Bronchial epithelial cell (primary cell): ENCODE data around the gene PPP3R2. TPM values are rescaled to one million over a fixed set of nuclear protein-coding genes. Genes with fewer than 3 reads are reported as not detected.

Experiments used
- DNase-seq: peaks from one replicate; pipeline ENCODE4 v3.0.0-alpha.2; 2010; ENCODE audit warnings: low read depth
- FAIRE-seq: peaks from 2 replicates; lab custom pipeline; 2011; peaks lifted over from hg19 to GRCh38; lab: Jason Lieb, UNC
- H3K27me3 ChIP-seq: 2 replicates; pipeline ENCODE4 v1.5.1; 2011; ENCODE audit warnings: low read length; ENCODE audit not compliant: control insufficient read depth, insufficient read depth
- H3K36me3 ChIP-seq: 2 replicates; pipeline ENCODE4 v1.5.1; 2011; ENCODE audit warnings: low read length; ENCODE audit not compliant: control insufficient read depth, insufficient read depth
- H3K4me3 ChIP-seq: 2 replicates; pipeline ENCODE4 v1.5.1; 2011; ENCODE audit warnings: mild to moderate bottlenecking, low read depth, low read length, control low read depth
- total RNA-seq: library from RNA; depleted of rRNA; stranded (reverse); fragments of >200 nt; gene quantifications from 2 replicates; pipeline ENCODE4 v1.2.1, GENCODE V29; 2014
- TF ChIP-seq, protein P1 (sequence below): IDR thresholded peaks from 2 replicates; pipeline ENCODE4 v1.5.1; 2011; ENCODE audit warnings: mild to moderate bottlenecking, moderate library complexity, low read length, control low read depth, inconsistent platforms; ENCODE audit not compliant: insufficient read depth, severe bottlenecking

PPP3R2 gene
- total RNA-seq, 1 donor from 2014 or later: not detected

DNA sequence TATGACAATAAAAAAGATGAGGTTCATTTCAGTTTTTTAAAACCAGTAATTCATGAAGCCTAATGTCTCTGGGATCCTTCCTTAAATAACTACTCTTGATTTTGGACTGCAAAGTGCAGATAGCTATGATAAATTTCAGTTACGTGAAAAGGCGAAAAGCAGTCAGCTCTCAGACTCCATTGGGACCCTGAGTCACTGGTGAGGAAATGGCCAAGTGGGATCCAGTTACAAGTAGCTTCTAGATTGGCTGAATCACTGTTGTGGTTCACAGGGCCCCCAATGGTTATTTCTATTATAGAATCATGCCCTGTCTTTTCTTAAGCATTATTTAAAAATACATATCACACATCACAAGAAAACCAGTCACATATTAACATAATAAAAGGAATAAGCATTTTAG lies 31.1 kb upstream of the PPP3R2 start:
- DNase-seq (peak; percentile 11), FAIRE-seq (no peak)
- no peak overlapping the region for H3K4me3 ChIP-seq
- no peaks in the 10 kb centered on the region for H3K27me3 ChIP-seq
- no peaks in the 10 kb centered on the region for H3K36me3 ChIP-seq
- TF ChIP-seq, protein P1, sequence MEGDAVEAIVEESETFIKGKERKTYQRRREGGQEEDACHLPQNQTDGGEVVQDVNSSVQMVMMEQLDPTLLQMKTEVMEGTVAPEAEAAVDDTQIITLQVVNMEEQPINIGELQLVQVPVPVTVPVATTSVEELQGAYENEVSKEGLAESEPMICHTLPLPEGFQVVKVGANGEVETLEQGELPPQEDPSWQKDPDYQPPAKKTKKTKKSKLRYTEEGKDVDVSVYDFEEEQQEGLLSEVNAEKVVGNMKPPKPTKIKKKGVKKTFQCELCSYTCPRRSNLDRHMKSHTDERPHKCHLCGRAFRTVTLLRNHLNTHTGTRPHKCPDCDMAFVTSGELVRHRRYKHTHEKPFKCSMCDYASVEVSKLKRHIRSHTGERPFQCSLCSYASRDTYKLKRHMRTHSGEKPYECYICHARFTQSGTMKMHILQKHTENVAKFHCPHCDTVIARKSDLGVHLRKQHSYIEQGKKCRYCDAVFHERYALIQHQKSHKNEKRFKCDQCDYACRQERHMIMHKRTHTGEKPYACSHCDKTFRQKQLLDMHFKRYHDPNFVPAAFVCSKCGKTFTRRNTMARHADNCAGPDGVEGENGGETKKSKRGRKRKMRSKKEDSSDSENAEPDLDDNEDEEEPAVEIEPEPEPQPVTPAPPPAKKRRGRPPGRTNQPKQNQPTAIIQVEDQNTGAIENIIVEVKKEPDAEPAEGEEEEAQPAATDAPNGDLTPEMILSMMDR: no peak

- H3K27me3 ChIP-seq: no peaks in the 10 kb centered on the region
- no peak for DNase-seq
- no peak for FAIRE-seq
- TF ChIP-seq, protein P1: no peak
- H3K4me3 ChIP-seq: no peak overlapping the region
- no peaks in the 10 kb centered on the region for H3K36me3 ChIP-seq
Measured at GRCh38 chr9:101620452-101620851, 25.7 kb upstream of the PPP3R2 start.

GRCh38 chr9:101618698-101619097 lies 23.9 kb upstream of the PPP3R2 start:
- FAIRE-seq (no peak), DNase-seq (no peak)
- no peaks in the 10 kb centered on the region for H3K27me3 ChIP-seq
- TF ChIP-seq, protein P1: no peak
- H3K36me3 ChIP-seq: no peaks in the 10 kb centered on the region
- H3K4me3 ChIP-seq: no peak overlapping the region

DNA sequence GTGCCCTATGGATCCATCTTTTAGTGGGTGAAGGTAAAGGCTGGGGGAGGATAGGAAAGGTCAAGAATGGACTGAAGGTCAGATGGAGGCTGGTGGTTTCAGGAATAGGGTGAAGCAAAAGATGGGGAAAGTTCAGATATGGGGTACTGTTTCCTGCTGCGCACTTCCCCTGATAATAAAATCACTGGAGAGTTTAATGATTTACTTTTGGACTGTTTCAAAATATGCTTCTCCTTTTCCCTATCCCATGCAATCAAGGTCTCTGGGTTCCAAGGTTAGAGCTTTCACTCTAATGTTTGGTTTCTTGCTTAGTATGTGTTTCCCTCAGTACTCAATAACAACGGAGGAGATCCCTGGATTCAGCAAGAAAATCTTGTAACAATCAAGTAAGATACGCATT lies 10.8 kb upstream of the PPP3R2 start:
- no peaks in the 10 kb centered on the region for H3K36me3 ChIP-seq
- DNase-seq (no peak), FAIRE-seq (no peak)
- no peaks in the 10 kb centered on the region for H3K27me3 ChIP-seq
- H3K4me3 ChIP-seq: no peak overlapping the region
- TF ChIP-seq, protein P1: no peak

DNA sequence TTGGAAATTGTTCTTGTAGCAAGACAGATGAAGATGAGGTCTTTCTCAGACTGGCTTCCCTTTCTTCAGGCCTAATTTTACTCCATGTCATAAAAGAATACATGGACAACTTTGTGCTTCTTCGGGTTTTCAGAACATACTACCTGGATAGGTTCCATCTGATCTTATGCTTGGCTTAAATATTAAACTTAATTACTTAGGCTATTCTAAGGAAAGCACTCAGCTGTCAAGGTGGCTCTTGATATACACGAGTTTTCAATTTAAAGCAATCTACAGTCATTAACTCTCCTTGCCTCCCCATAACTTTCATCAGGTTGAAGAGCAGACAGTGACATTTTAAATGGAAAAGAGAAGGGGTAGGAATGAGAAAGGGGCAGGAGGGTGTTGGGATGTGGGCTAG lies 9.5 kb upstream of the PPP3R2 start:
- H3K36me3 ChIP-seq: no peaks in the 10 kb centered on the region
- TF ChIP-seq, protein P1: no peak
- H3K27me3 ChIP-seq: no peaks in the 10 kb centered on the region
- no peak for DNase-seq
- H3K4me3 ChIP-seq: no peak overlapping the region
- no peak for FAIRE-seq
